ENCODE results near the gene B9D1. TPM values are rescaled to one million over a fixed set of nuclear protein-coding genes. Genes with fewer than 3 reads are reported as not detected.

Gene B9D1
- polyA plus RNA-seq, 1 experiment, result 55.8 TPM

- ChIA-PET POLR2A (no interaction called here), CTCF (interaction anchor here (0.5 kb wide), 1 partner anchor 49 kb away, joined by 3 read pairs; no protein-coding TSS in a partner anchor)
- no peaks in the 10 kb centered on the region for H3K27me3 ChIP-seq (ENCODE audit: control insufficient read depth, insufficient read depth, low read length)
- TF ChIP-seq CTCF (IDR thresholded peaks at IDR 0.05; ENCODE audit: insufficient read depth, low read depth, low read length), result no peak
- no peak overlapping the region for H3K4me3 ChIP-seq (ENCODE audit: low read depth, low read length)
- no peak for DNase-seq (ENCODE audit: low read depth)
- H3K36me3 ChIP-seq (ENCODE audit: control insufficient read depth, insufficient read depth, low read length), result no peaks in the 10 kb centered on the region; the same call in none of the 2 replicates
Measured at GRCh38 chr17:19296786-19297778, 65.4 kb downstream of the B9D1 start.

GRCh38 chr17:19295473-19296135 lies 66.9 kb downstream of the B9D1 start:
- Histone ChIP-seq H3K27me3 (ENCODE audit: control insufficient read depth, insufficient read depth, low read length) (no peaks in the 10 kb centered on the region), H3K4me3 (ENCODE audit: low read depth, low read length) (no peak overlapping the region), H3K36me3 (ENCODE audit: control insufficient read depth, insufficient read depth, low read length) (no peaks in the 10 kb centered on the region; the same call in none of the 2 replicates)
- ChIA-PET POLR2A (no interaction called here), CTCF (interaction anchor here (0.6 kb wide), 1 partner anchor 469 kb away, joined by 5 read pairs; no protein-coding TSS in a partner anchor)
- no peak for DNase-seq (ENCODE audit: low read depth)
- no peak for TF ChIP-seq CTCF (IDR thresholded peaks at IDR 0.05; ENCODE audit: insufficient read depth, low read depth, low read length)

DNA sequence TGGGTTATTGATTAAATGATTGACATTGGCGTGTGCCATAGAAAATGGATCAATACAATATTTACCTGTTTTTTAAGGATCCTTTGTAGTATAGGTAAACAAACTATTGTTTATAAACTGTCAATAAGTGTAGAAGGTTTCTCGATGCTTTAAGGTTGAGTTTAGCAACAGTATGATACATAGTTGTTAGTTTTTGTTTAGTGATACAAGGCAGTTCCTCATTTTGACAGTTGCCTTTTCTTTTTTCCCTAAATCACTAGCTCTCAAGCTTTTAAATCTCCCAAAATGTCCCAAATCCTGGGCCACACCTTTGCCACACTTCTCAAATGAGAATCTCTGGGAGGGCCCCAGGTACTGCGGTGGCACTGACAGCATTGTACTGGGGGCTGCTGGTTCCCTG lies 68.1 kb downstream of the B9D1 start:
- H3K4me3 ChIP-seq (ENCODE audit: low read depth, low read length), result no peak overlapping the region
- ChIA-PET CTCF (no interaction called here), POLR2A (no interaction called here)
- no peak for TF ChIP-seq CTCF (IDR thresholded peaks at IDR 0.05; ENCODE audit: insufficient read depth, low read depth, low read length)
- H3K36me3 ChIP-seq (ENCODE audit: control insufficient read depth, insufficient read depth, low read length), result no peaks in the 10 kb centered on the region; the same call in none of the 2 replicates
- DNase-seq (ENCODE audit: low read depth), result no peak
- H3K27me3 ChIP-seq (ENCODE audit: control insufficient read depth, insufficient read depth, low read length), result no peaks in the 10 kb centered on the region

Small RNA genes lying within 50 kb of the gene (small RNA-seq; reads per million reads assigned to genes)
- not detected for gene MIR1180 (ENCODE audit: insufficient read length, low read depth, low replicate concordance)

Other genes with a start within 250 kb of the B9D1 start
- gene GRAPL, start 235.1 kb downstream of the B9D1 start, polyA plus RNA-seq (2011; rRNA removed), result not detected in 2 replicates
- gene EPN2, start 125.4 kb downstream of the B9D1 start, polyA plus RNA-seq (2011; rRNA removed), result 21.2 and 24.6 TPM in 2 replicates
- gene MAPK7, start 15.8 kb upstream of the B9D1 start, polyA plus RNA-seq (2011; rRNA removed), result 6.0 and 10.7 TPM in 2 replicates
- gene MFAP4, start 24.5 kb upstream of the B9D1 start, polyA plus RNA-seq (2011; rRNA removed), result 62.1 and 86.8 TPM in 2 replicates
- 0.60 and 0.70 TPM in 2 replicates for gene RNF112, start 48.5 kb upstream of the B9D1 start, polyA plus RNA-seq (2011; rRNA removed)
- gene SLC47A1, start 171.1 kb upstream of the B9D1 start, polyA plus RNA-seq (2011; rRNA removed), result 0.11 and 0.22 TPM in 2 replicates